ENCODE results near the gene TTLL10.

TTLL10 gene

DNA sequence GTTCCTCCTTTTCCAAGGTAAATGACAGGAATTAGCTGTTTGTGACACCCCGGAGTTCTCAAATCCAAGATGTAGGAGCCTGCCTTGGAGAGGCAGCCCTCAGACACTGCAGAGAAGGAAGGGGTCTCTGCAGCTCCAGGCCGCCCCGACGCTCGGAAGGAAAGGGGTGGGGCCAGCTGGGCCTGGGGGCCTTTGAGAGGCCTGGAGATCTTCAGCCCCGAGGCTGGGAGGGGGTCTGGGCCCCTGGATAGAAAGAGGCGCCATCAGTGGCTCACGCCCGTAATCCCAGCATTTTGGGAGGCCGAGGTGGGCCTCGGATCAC is 33.9 kb downstream of the TTLL10 start:
- DNase-seq: no peak

DNA sequence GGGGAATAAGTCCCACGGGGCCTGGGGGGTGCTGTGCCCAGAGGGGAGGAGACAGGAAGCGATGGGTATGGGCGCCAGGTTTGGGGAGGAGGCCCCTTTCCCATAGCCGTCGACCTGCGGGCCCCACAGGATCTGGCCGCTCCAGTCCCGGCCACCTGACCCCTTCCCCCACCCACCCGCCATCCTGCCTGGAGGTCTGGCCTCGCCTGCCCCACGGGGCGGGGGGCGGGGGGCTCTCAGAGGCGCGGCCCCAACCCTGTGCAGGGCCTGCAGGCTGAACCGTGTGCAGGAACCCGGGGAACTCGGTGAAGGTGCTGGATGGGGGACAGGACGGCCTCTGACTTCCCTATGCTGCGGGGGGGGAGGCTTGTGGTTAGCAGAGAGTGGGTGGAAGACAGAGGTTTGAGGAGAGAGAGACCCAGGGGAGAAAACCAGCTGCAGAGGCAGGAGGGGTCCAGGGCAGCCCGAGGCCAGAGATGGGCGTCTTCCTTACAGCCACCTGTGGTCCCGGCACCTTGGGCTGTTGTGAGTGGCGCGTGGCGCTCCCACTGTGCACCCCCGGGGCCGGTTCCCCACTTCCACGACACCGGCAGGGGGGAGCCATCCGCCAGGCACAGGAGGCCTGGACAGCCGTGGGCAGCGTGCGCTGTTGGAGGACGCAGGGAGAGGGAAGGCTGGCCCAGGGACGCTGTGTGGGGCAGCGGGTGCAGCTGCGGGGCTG is 35.2 kb downstream of the TTLL10 start:
- DNase-seq: no peak

DNA sequence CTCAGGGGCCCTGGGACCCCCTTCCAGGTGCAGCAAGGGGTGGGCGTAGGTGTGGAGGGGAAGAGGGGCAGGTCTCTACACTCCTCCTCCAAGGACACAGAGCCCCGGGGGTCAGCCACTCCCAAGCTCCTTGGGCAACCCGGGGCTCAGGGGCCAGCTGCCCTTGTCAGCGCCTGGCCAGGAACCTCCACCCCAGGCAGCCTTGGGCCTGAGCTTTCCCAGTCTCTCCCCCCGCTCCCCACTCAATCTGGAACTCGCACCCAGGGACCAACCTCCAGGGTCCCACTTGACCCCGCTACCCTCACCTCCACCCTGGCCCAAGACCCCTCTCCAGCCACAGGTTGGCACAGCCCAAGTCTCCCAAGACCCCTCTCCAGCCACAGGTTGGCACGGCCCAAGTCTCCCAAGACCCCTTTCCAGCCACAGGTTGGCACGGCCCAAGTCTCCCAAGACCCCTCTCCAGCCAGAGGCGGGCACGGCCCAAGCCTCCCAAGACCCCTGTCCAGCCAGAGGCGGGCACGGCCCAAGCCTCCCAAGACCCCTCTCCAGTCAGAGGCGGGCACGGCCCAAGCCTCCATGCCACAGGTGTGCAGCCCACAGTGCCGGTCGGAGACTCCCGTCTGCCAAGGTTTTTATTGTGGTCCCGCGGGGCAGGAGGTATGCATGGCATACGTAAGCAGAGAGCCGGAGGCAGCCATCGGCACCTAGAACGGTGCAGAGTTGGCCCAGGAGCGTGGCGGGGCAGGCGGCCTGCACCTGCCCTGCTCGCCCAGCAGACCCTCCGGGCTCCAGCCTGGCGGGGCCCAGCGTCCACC is 37.3 kb downstream of the TTLL10 start:
- no peak for DNase-seq

DNA sequence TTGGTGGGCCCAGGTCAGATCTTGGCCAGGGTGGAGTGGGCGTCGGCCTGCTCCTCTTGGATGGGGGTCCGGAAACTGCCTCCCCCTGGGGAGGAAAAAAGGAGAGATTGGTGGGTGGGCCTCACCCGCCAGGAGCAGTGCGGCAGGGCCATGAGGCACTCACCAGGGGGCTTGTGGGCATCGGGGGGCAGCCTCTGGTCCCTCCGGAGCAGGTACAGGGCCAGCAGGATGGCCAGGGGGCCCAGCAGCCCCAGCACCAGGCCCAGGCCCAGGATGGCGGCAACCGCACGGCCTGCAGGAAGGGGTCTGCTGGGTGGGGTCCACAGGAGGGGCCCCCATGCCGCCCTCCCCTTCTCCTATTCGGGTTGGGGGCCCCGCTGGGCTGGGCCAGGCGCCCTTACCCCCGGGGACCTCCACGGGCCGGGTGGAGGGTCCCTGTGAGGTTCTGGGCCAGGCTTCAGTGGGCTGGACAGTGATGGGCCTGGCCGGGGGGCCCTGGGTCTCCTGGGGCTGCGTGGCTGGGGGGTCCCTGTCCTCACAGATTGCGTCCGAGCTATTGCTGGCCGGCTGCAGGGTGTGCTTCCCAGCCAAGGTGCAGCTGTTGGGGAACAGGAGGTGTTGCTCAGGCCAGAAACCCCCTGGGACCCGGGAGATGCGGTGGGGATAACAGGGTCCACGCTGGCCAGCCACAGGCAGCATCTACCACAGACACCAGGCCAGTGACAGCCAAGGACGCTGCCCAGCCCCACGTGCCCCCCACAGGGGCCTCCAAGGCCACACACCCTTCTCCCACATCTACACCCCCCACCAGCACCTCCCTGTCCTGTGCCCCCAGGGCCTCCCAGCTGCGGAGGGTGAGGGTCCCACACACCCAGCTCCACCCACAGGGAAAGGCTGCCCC is 38.1 kb downstream of the TTLL10 start:
- no peak for DNase-seq

DNA sequence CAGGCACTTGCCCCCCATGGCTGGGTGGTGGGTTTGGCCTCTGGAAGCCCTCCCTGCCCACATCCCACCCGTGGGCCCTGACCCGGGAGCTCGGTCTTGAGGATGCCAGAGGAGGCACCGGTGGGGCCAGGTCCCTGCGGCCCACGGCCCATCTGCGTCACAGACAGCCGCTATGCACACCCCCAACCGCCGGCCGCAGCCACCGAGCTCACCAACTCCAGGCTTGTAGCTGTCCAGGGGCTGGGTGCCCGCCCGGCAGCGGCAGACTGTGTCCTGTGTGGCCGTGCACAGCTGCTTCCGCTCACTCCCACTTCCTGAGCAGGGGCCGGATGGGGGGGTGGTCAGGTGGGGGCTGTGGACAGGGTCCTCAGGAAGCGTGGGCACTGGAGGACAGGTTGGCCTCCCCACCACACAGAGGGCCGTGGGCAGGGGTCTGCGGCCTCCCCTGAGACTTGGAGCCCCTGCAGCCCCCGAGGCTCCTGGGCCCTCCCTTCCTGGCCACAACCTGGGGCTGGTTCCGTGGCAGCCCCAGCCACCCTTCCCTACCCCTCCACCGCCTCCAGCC is 39.2 kb downstream of the TTLL10 start:
- DNase-seq: no peak

DNA sequence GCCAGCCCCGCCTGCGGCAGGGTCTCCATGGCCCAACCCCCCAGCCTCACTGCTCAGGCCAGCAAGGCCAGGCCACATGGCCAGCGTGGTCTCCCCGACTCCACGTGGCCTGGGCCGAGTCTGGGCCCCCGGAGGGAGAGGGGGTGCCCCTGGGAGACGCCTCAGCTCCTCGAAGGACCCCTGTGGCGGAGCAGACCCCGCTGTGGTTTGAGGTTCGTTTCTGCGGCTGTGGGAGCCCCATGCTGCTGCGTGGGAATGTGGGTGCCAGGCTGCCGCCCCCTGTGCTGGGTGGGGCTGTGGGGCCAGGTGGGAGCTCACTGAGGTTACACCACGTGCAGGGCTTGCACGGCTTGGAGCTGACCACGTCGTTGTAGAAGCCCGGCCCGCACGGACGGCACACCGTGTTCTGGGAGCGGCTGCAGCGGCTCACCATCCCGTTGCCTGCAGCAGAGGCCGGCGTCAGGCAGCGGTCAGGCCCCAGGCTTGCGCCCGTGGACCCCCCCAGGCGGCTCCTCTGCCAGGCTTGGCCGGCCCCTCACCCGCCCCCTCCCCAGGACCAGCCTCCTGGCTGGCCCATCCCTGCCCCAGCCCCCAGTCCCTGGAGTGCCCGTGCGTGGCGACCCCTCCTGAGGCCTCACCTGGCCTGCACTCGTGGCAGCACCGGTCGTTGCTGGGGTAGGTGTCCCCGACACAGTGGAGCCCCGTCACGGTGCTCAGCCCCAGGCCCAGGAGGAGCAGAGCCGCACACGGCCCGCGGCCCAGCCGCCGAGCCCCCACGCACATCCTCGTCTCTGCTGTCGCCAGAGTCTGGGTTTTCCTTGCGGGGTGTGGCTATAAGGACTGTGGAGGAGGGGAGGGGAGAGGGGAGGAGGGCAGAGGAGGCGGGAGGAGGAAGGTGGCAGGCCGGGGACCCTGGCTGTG is 39.9 kb downstream of the TTLL10 start, which contains the start of gene TNFRSF4:
Gene TNFRSF4, minus strand, starts transcription at position 809 of the 921 bp plus-strand sequence. Its CDS starts 26 bp downstream, at position 783.
- no peak for DNase-seq

DNA sequence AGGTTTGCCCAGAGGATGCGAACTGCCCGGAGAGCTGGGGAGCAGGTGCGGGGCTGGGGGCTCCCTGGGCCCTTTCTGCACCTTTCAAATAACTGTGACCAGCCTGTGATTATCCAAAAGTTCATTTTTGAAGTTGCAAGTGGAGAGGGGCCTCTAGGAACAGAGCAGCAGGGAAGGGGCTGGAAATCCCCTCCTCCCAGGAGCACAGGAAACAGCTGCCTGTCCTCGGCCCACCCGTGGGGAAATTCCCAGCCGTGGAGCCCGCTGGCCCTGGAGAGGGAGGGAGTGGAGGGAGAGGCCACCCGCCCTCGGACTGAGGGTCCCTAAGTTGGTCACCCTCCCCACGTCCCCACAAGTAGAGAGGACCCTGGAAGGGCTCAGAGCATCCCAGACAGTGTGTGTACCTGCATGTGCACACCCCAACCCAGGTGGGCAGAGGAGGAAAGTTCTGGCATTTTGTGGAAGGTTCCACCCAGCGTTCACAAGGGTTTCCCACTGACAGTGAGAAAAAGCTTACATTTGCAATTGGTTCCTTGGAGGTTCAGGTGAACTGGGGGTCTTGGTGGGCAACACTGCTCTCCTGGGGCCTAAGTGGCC is 41.5 kb downstream of the TTLL10 start:
- DNase-seq: no peak

DNA sequence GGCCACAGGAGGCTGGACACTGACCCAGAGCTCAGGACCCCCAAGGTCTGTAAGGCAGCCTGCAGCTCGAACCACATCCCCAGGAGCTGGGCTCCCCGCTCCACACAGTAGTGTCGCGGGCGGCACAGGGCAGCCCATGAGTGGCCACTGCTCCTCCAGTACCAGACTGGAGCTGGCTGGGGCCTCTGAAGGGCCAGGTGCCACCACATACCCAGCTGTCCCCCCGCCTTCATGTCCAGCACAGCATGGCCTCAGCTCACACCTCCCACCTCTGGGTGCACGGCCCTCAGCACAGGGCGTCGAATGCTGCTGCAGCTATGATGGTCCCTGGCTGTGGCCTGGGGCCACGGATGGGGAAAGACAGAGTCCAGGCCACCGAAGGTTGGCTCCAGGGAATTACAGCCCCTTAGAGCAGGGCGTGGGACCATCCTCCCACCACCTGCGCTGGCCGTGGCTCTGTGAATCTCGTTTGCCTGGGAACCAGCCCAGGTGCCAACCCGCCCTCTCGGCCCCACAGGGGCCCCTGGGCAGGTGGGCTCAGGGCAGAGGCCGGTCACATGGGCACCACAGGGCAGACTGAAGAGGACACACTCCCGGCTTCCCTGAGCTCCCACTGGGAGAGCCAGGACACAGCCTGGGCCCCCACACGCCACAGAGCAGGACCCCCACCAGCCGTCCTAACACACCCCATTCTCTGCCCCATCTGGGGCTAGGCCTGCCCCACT is 42.4 kb downstream of the TTLL10 start:
- DNase-seq: no peak

DNA sequence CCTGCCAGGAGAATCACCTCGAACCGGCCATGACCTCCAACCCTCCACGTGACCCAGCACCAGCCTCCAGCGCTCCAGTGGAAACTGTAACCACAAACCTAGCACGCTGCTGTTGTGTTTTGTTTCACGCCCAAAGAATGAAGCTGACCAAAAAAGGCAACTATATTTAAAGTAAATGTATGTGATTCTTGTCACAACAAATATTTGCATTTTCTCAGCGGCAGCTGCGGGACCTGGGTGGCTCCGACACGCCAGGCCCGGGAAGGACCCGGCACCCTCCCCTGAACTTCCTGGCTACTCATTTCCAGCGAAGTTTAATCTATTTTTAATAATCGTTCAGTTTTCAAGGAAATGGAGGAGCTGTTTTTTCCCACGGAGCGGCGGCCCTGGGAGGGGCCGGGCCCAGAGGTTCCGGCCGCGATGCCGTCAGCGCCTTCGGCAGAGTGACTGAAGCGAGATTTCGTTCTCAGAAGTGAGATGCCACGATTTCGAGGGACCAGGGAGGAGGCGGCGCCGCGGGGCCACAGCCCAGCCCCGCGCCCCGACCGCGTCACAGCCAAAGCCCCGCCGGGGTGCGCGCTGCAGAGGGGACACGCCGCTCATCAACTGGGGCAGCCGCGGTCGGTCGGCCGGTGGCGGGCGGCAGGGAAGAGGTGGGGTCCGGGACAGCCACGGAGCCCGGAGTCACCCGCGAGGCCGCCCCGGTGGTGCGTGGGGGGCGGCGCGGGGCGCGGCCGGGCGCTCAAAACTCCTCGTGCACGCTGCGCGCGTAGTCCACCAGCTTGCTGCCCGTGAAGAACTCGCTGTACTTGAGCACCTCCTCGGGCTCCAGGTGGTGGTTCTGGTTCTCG is 43.3 kb downstream of the TTLL10 start:
- DNase-seq: no peak

DNA sequence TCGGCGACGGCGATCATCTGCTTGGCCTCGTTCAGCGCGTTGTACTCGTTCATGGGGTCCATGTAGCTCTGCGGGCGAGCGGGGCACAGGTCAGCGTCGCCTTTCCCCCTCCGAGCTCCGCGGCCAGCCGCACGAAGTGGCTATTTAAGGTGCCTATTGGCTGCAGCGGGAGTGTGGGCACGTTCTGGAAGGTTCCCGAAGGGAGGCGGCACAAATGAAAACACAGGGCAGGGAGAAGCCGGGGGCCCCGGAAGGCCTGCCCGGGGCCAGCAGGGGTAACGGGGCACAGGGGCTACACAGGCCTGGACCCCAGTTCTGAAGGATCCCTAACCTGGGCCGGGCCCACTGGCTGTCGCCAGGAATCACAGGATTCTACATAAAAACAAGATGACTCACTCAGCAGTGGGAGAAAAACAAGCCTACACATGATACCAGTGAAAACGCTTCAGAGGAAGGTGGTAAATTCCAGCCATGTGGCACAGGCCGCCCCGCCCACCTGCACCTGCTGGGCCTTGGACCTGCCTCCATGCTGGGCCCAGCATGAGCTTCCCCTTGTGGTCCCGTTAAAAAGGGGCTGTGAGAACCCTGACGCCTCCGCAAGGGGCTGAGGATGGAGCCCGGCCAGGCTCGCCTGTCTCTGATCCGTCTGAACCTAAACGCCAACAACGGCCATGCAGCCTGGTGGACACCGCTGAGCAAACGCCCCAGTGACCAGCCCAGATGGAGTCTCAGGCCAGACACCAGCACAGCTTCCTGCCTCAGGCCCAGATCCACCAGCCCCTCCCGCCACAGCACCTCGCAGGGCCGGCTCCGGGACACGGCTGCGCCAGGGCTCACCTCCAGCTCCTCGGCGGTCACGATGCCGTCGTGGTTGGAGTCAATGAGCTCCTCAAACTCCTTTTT is 44.2 kb downstream of the TTLL10 start:
- DNase-seq: no peak

DNA sequence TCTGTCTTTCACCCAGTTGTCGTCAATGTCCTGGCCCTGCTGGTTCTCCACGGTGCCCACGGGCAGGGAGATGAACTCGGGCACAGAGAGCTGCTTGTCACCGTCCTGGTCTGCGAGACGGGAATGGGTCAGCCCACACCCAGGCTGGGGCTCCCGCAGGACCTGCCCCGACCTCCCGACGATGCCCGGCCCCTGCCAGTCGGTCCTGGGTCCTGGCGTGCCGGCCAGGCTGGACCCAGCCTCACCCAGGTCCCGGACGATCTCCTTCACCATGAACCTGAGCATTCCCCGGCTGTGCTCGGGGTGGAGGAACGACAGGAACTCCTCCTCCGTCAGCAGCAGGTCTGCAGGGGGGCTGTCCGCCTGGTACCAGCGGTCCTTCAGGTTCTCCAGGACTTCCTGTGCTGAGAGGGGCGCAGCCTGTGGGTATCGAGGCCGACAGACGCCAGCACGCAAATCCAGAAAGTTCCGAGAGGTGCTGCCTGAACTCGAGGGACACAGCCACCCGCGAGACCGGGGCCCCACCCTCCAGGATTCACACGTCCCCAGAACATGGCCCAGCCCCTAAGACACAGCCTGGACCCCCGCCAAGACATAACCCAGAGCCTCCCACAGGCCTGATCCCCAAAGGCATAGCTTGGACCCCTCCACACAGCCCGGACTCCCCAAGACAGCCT is 45.0 kb downstream of the TTLL10 start:
- no peak for DNase-seq

DNA sequence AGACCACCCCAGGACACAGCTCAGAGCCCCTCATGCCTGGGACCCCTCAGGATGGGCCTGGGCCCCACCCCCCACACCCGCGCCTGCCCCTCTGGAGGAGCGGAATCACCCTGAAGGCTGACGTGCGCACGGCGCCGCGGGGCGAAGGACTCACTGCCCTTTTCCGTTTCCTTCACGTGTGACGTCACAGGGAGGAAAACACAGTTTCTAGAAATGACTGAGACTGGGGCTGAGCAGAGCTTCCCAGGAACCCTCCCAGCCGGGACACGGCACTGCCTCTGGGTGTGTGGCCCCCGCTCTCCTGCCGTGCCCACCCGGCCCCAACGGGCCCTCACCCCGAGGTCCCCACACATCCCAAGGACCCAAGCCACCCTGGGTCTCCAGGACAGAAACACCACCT is 45.7 kb downstream of the TTLL10 start:
- DNase-seq: no peak

DNA sequence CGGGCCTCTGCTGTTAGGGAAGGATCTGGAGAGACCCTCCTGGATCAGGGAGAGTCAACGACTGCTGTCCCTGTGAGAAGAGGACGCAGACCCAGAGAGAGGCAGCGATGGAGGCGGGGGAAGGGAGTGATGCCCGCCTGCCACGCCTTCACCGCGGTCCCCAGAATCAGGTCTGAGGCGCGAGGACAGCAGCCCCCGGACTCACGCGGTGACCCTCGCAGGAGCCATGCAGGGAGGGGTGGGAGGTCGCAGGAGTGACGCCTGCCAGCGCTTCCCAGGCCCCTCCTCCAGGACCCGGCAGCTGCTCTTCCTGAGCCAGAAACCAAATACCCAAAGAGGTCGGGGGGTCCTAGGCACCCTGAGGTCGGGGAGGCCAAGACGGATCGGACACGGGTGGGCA is 46.5 kb downstream of the TTLL10 start:
- no peak for DNase-seq

DNA sequence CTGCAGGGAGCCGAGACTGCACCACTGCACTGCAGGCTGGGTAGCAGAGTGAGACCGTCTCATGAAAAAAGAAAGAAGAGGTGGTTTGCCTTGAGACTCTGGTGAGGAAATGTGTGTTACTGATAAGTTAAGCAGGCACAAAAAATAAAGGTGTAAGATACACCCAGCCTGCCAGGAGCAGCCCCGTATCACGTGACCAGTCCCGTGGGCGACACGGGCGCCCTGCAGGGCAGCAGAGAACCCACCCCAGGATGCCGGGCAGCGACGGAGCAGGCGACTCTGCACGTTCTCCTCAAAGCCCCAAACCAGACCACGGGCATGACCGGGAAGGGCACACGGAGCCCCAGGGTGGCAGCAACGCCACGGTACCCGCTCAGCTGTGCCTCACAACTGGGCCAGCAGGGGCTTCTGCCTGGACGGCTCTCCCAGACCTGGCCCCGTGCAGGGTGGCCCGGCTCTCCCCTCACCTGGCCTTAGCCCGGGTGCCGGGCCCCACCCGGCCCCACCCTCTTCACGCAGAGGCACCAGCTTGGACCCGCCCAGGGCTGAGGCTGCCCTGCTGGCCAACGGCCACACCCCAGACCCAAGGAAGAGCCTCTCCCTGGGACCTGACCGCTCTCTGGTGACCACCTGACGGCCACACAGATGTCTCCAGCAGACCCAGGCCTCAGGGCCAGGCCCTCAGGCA is 48.4 kb downstream of the TTLL10 start:
- DNase-seq: no peak

DNA sequence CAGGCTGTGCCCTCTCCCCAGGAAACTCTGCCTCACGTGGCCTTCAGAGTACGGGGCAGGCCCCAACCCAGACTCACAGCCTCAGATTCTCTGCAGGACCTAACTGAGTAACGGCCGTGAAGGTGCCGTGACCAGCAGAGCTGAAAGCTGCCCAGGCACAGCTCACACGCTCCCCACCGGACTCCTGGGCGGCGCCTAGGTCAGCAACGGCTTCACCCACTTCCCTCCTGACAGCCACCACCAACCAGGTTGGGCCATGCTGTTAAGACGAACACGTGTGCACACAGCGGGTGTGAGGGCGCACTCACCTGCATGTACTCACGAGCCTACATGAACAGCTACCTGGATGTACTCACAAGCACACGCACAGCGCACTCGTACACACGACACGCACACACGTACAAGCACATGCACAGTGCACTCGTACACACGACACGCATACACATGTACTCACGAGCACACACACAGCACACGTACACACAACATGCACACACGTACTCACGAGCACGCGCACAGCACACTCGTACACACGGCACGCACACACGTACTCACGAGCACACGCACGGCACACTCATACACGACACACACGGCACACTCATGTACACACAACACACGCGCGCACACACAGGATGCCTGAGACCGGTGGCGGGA is 49.0 kb downstream of the TTLL10 start:
- DNase-seq: no peak

DNA sequence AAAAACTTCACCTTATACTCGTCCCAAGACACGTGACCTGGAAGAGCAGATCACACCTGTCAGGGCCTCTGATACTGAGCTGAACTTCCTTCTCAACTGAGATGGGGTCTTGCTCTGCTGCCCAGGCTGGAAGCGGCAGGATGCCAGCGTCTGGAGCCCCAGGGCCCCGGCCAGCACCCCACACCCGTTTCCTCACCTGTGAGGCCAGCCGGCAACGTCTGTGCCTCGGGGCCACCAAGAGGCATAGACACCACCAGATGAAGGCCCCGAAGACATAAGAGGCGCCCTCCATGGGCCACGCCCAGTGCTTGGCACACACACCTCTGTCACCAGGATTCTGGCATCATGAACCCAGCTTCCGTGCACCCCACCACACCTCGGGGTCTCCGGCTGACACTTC is 49.6 kb downstream of the TTLL10 start:
- no peak for DNase-seq

DNA sequence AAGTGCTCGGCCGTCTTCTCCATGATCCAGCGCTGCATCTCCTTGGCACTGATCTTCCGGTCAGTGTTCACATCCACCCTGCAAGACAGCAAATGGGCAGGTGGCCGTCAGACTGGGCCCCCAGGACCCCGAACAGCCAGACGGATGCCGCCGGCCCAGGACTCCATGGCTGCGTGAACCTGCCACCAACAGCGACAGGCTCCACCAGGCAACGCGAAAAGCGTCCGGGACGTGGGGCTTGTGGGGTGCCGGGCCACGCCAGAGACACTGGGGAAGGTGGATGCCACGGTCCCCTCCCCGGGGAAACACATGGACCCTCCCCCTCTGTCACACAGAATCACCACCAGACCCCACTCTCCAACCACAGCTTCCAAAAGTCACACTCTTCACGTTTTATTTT is 50.2 kb downstream of the TTLL10 start:
- DNase-seq: no peak
